HT1080 (cell line): ENCODE results near the gene SRI. TPM values are rescaled to one million over a fixed set of nuclear protein-coding genes. Genes with fewer than 3 reads are reported as not detected.
"Not testable (repeated sequence)": the region's sequence is repeated elsewhere in the genome, so short reads cannot be mapped to it uniquely, and the experiment has no call there.

Experiments
- DNase-seq: peaks from one replicate; pipeline ENCODE4 v3.0.0-alpha.2; 2015; ENCODE audit warnings: low read depth
- total RNA-seq: library from RNA; depleted of rRNA; stranded (reverse); fragments of >200 nt; shearing (Covaris generic); gene quantifications from 2 replicates; pipeline ENCODE4 v1.2.3, GENCODE V29; 2014; rRNA removed

SRI gene
- total RNA-seq, 1 experiment from 2014 or later = 155 TPM

- DNase-seq = peak; percentile 78
These were observed 35.0 kb downstream of the SRI start for GRCh38 chr7:88184848-88185304.

- DNase-seq = no peak
These were observed 36.8 kb downstream of the SRI start for GRCh38 chr7:88183051-88183450.

- DNase-seq = no peak
These were observed 43.6 kb downstream of the SRI start for GRCh38 chr7:88176190-88176589.

GRCh38 chr7:88172842-88173241 lies 47.0 kb downstream of the SRI start:
- DNase-seq = no peak

GRCh38 chr7:88169717-88170320 lies 50.0 kb downstream of the SRI start:
- DNase-seq = peak; percentile 27

GRCh38 chr7:88167721-88168120 lies 52.1 kb downstream of the SRI start:
- no peak for DNase-seq

- DNase-seq = no peak
These were observed 52.6 kb downstream of the SRI start for GRCh38 chr7:88167223-88167622.

- no peak for DNase-seq
These were observed 54.1 kb downstream of the SRI start for GRCh38 chr7:88165697-88166096.

GRCh38 chr7:88159741-88160140 lies 60.1 kb downstream of the SRI start:
- DNase-seq = not testable (repeated sequence)

- no peak for DNase-seq
These were observed 63.5 kb downstream of the SRI start for GRCh38 chr7:88156356-88156755.

GRCh38 chr7:88155756-88156155 lies 64.1 kb downstream of the SRI start:
- DNase-seq = no peak

Other genes with a start within 250 kb of the SRI start
- gene STEAP4, start 86.9 kb upstream of the SRI start, total RNA-seq = not detected in 2 replicates